Duodenal mucosa (tissue), 2 donors: ENCODE results near the gene HLA-DOB.

Experiments
- H3K27ac ChIP-seq: one replicate; pipeline ENCODE4 v1.7.0; 2013; ENCODE audit warnings: low read depth, low read length
- H3K27me3 ChIP-seq, 2 donors: one replicate each; pipeline ENCODE4 v1.7.0; 2013; ENCODE audit warnings: low read length in 2 of 2, control low read depth in 1 of 2; ENCODE audit not compliant: insufficient read depth in 2 of 2, control insufficient read depth in 1 of 2
- H3K36me3 ChIP-seq, 2 donors: one replicate each; pipeline ENCODE4 v1.7.0; 2013; ENCODE audit warnings: low read length in 2 of 2, control low read depth in 1 of 2; ENCODE audit not compliant: insufficient read depth in 2 of 2, control insufficient read depth in 1 of 2
- H3K4me1 ChIP-seq, 2 donors: one replicate each; pipeline ENCODE4 v1.7.0; 2013; ENCODE audit warnings: low read length in 2 of 2, control low read depth in 1 of 2; ENCODE audit not compliant: insufficient read depth in 2 of 2, control insufficient read depth in 1 of 2
- H3K4me3 ChIP-seq, 2 donors: one replicate each; pipeline ENCODE4 v1.7.0; 2013; ENCODE audit warnings: low read length in 2 of 2, low read depth in 1 of 2
- H3K9ac ChIP-seq, 2 donors: one replicate each; pipeline ENCODE4 v1.7.0; 2013; ENCODE audit warnings: low read length in 2 of 2, low read depth in 1 of 2
- H3K9me3 ChIP-seq, 2 donors: one replicate each; pipeline ENCODE4 v1.7.0; 2013; ENCODE audit warnings: low read length in 2 of 2, control low read depth in 1 of 2; ENCODE audit not compliant: control insufficient read depth in 1 of 2

HLA-DOB gene

DNA sequence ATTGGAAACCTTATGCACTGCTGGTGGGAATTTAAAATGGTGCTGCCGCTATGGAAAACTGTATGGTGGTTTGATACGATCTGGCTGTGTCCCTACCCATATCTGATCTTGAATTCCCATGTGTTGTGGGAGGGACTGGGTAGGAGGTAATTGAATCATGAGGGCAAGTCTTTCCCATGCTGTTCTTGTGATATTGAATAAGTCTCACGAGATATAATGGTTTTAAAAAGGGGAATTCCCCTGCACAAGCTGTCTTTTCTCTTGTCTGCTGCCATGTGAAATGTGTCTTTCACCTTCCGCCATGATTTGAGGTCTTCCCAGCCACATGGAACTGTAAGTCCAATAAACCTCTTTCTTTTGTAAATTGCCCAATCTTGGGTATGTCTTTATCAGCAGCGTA lies 16.9 kb upstream of the HLA-DOB start:
- H3K36me3 ChIP-seq = peaks cover 46 to 71% of the 10 kb centered on the region in 2 donors
- no peak overlapping the region for H3K4me3 ChIP-seq
- H3K9me3 ChIP-seq = no peaks in the 10 kb centered on the region
- H3K4me1 ChIP-seq = peaks cover 16 to 18% of the 10 kb centered on the region in 2 donors
- H3K27ac ChIP-seq = no peak overlapping the region
- H3K9ac ChIP-seq = no peak overlapping the region
- no peaks in the 10 kb centered on the region for H3K27me3 ChIP-seq

- peaks cover 52 to 76% of the 10 kb centered on the region in 2 donors for H3K36me3 ChIP-seq
- H3K4me3 ChIP-seq = no peak overlapping the region
- peaks cover 11 to 15% of the 10 kb centered on the region in 2 donors for H3K4me1 ChIP-seq
- no peaks in the 10 kb centered on the region for H3K27me3 ChIP-seq
- H3K9ac ChIP-seq = no peak overlapping the region
- no peaks in the 10 kb centered on the region for H3K9me3 ChIP-seq
- no peak overlapping the region for H3K27ac ChIP-seq
Observed at GRCh38 chr6:32832535-32832934, 15.7 kb upstream of the HLA-DOB start.

DNA sequence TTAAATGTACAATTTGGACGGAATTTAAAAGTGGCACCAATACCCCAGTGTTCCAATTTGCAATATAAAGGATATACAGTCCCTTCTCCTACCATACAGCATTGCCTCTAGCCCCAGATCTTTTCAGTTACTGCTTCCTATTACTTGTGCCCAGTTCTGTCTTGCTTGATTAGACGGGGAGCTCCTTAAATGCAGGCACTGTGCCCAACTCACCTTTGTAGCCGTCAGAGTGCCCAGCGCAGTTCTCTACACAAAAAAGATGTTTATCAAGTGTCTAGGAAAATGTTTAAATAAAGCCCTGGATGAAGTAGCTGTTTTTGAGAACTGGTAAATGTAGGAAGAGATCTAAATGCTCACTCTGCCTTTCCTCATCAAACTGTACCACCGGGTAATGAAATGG lies 14.1 kb upstream of the HLA-DOB start:
- Histone ChIP-seq H3K9me3 (no peaks in the 10 kb centered on the region), H3K36me3 (peaks cover 55 to 75% of the 10 kb centered on the region in 2 donors), H3K4me3 (no peak overlapping the region), H3K27ac (no peak overlapping the region), H3K9ac (no peak overlapping the region), H3K27me3 (no peaks in the 10 kb centered on the region), H3K4me1 (no peaks in the 10 kb centered on the region)

DNA sequence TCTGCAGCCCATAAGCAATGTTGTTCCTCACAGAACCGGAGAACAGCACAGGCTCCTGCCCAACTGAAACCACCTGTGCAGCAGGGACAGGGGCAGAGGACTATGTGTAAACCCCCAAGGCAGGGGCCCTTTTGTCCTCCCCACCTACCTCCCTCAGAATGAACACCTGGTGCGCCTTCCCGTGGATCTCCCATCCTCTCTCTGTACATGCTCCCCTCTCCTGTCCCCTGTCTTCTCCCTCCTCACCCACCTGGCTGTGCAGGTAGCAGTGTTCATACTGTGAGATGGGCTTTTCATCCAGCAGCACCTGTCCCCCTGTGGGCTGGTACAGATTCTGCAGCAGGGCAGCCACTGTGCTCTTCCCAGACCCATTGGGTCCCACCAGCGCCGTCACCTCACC lies 13.2 kb upstream of the HLA-DOB start:
- Histone ChIP-seq H3K27me3 (no peaks in the 10 kb centered on the region), H3K27ac (no peak overlapping the region), H3K4me1 (no peaks in the 10 kb centered on the region), H3K9me3 (no peaks in the 10 kb centered on the region), H3K36me3 (peaks cover 48 to 66% of the 10 kb centered on the region in 2 donors), H3K9ac (no peak overlapping the region), H3K4me3 (no peak overlapping the region)

DNA sequence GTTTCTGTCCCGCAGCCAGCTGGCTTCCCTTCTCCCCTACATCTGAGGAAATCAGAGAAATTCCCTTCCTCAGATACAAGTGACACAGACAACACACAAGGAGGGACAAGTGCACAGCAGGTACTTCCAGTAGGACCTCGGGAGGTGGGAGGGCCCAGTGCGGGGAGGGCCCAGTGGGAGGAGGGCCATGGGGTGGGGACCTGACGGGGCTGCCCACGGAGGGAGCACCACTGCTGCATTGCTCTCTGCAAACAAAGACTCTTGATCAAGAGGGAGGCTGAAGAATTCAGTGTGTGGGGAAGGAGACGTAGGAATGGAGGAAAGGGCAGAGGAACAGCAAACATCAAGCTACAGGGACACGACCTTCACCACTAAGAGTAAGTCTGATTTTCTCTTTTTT lies 12.7 kb upstream of the HLA-DOB start:
- Histone ChIP-seq H3K9ac (no peak overlapping the region), H3K4me1 (no peaks in the 10 kb centered on the region), H3K27ac (no peak overlapping the region), H3K36me3 (peaks cover 45 to 60% of the 10 kb centered on the region in 2 donors), H3K27me3 (no peaks in the 10 kb centered on the region), H3K9me3 (no peaks in the 10 kb centered on the region), H3K4me3 (no peak overlapping the region)

DNA sequence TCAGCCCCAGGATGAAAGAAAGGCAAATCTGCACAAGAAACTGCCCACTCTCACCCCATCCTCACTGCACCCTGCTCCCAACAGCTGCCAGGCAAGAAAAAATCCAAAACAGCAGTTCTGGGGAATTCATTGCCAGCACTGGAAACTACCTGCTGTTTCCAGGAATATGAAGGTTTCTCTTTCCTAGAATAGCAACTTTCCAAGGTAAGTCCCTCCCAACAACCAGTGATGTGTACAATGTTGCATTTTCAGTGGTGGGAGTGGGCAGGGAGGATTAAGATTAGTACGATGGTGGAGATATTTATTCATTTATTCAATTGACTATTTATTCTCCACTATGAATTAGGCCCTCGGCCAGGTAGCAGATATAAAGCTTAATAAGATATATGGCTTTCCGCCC lies 10.2 kb upstream of the HLA-DOB start:
- H3K36me3 ChIP-seq = peaks cover 34 to 40% of the 10 kb centered on the region in 2 donors
- H3K9ac ChIP-seq = no peak overlapping the region
- H3K27me3 ChIP-seq = no peaks in the 10 kb centered on the region
- H3K4me3 ChIP-seq = no peak overlapping the region
- H3K9me3 ChIP-seq = no peaks in the 10 kb centered on the region
- no peak overlapping the region for H3K27ac ChIP-seq
- H3K4me1 ChIP-seq = no peaks in the 10 kb centered on the region

- Histone ChIP-seq H3K4me3 (no peak overlapping the region), H3K9ac (no peak overlapping the region), H3K9me3 (no peaks in the 10 kb centered on the region), H3K27me3 (no peaks in the 10 kb centered on the region), H3K27ac (no peak overlapping the region), H3K36me3 (peaks cover 26 to 29% of the 10 kb centered on the region in 2 donors), H3K4me1 (no peaks in the 10 kb centered on the region)
Observed at GRCh38 chr6:32825966-32826365, 9.2 kb upstream of the HLA-DOB start.

- H3K9me3 ChIP-seq = no peaks in the 10 kb centered on the region
- no peaks in the 10 kb centered on the region for H3K36me3 ChIP-seq
- peaks cover 0 to 3% of the 10 kb centered on the region in 2 donors for H3K4me1 ChIP-seq
- H3K4me3 ChIP-seq = no peak overlapping the region
- H3K27ac ChIP-seq = no peak overlapping the region
- H3K27me3 ChIP-seq = no peaks in the 10 kb centered on the region
- no peak overlapping the region for H3K9ac ChIP-seq
Observed at GRCh38 chr6:32819729-32820128, 2.9 kb upstream of the HLA-DOB start.

- Histone ChIP-seq H3K27ac (no peak overlapping the region), H3K4me3 (no peak overlapping the region), H3K27me3 (no peaks in the 10 kb centered on the region), H3K9me3 (no peaks in the 10 kb centered on the region), H3K9ac (no peak overlapping the region), H3K36me3 (no peaks in the 10 kb centered on the region), H3K4me1 (peaks cover 0 to 3% of the 10 kb centered on the region in 2 donors)
Observed at GRCh38 chr6:32818867-32819266, 2.1 kb upstream of the HLA-DOB start.

GRCh38 chr6:32815996-32816395 lies 806 bp downstream of the HLA-DOB start:
- no peaks in the 10 kb centered on the region for H3K27me3 ChIP-seq
- no peak overlapping the region for H3K27ac ChIP-seq
- H3K9me3 ChIP-seq = no peaks in the 10 kb centered on the region
- no peaks in the 10 kb centered on the region for H3K36me3 ChIP-seq
- H3K4me1 ChIP-seq = peaks cover 0 to 3% of the 10 kb centered on the region in 2 donors
- H3K4me3 ChIP-seq = no peak overlapping the region
- H3K9ac ChIP-seq = no peak overlapping the region

- peaks cover 0 to 3% of the 10 kb centered on the region in 2 donors for H3K4me1 ChIP-seq
- H3K27me3 ChIP-seq = no peaks in the 10 kb centered on the region
- no peaks in the 10 kb centered on the region for H3K36me3 ChIP-seq
- H3K27ac ChIP-seq = no peak overlapping the region
- no peaks in the 10 kb centered on the region for H3K9me3 ChIP-seq
- no peak overlapping the region for H3K9ac ChIP-seq
- H3K4me3 ChIP-seq = peak overlapping the region in 1 of 2 donors; percentile 16
Observed at GRCh38 chr6:32815115-32815514, 1.7 kb downstream of the HLA-DOB start.
